HG02763 (cell line): ENCODE results near the gene PRSS57.
"Not testable (repeated sequence)": the region's sequence is repeated elsewhere in the genome, so short reads cannot be mapped to it uniquely, and the experiment has no call there.

Experiments
- ATAC-seq: cut with Tn5 transposase; IDR thresholded peaks from one replicate; pipeline ENCODE4 v1.9.1; 2021; ENCODE audit warnings: mild to moderate bottlenecking, moderate library complexity; ENCODE audit not compliant: unreplicated experiment

The PRSS57 gene

DNA sequence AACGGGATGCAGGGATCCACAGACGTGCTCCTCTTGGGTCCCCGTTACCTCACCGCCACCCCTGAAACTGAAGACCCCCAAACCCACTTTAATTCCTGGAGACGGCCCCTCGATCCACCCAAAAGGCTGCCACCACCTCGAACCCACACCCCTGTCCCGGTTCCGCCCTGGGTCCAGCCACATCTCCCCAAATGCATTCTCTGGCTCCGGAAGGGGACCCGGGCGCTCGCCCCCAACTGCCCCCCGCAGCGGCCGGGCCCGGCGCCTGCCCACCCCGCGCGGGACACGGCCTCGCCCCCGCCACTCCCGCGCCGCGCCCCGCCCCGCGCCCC is 19.3 kb downstream of the PRSS57 start:
- ATAC-seq: no peak

DNA sequence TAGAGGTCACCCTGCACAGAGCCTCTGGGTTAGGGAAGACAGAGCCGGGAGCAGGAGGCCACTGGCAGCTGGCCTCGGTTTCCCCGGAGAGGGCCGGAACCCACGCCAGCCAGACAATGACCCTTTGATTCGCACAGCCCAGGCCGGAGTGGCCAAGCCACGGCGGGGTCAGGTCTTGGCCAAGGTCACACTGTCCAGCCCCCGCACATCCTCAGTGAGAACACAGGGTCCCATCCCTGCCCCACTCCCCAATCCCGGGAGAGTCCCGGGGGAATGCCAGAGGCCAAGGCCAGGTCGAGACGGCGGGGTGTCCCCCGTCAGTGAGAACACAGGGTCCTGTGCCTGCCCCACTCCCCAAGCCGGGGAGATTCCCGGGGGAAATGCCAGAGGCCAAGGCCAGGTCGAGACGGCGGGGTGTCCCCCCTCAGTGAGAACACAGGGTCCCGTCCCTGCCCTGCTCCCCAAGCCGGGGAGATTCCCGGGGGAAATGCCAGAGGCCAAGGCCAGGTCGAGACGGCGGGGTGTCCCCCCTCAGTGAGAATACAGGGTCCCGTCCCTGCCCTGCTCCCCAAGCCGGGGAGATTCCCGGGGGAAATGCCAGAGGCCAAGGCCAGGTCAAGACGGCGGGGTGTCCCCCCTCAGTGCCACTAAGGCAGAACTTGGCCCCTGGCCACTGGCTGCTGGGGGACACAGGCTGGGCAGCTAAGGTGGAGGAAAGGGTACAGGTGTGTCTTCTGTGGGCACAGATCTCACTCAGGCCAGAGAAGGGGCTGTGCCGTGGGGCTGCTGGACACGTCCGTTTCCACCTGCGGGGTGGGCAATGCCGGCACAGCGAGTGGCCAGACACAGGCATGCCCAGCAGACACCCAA is 20.7 kb downstream of the PRSS57 start:
- no peak for ATAC-seq

- ATAC-seq: no peak
These were observed 24.6 kb downstream of the PRSS57 start for GRCh38 chr19:670609-671075.

DNA sequence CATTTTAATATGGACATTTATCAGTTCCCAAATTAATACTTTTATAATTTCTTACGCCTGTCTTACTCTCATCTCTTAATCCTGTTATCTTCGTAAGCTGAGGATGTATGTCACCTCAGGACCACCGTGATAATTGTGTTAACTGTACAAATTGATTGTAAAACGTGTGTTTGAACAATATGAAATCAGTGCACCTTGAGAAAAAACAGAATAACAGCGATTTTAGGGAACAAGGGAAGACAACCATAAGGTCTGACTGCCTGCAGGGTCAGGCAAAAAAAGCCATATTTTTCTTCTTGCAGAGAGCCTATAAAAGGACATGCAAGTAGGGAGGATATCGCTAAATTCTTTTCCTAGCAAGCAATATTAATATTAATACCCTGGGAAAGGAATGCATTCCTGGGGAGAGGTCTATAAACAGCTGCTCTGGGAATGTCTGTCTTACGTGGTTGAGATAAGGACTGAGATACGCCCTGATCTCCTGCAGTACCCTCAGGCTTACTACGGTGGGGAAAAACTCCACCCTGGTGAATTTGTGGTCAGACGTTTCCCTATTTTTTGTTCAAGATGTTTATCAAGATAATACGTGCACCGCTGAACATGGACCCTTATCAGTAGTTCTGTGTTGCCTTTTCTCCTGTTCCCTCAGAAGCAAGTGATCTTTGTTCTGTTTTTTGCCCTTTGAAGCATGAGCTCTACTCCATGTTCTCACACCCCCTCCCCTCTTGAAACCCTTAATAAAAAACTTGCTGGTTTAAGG is 26.4 kb downstream of the PRSS57 start:
- not testable (repeated sequence) for ATAC-seq

- ATAC-seq: not testable (repeated sequence)
These were observed 28.2 kb downstream of the PRSS57 start for GRCh38 chr19:666985-667573.

DNA sequence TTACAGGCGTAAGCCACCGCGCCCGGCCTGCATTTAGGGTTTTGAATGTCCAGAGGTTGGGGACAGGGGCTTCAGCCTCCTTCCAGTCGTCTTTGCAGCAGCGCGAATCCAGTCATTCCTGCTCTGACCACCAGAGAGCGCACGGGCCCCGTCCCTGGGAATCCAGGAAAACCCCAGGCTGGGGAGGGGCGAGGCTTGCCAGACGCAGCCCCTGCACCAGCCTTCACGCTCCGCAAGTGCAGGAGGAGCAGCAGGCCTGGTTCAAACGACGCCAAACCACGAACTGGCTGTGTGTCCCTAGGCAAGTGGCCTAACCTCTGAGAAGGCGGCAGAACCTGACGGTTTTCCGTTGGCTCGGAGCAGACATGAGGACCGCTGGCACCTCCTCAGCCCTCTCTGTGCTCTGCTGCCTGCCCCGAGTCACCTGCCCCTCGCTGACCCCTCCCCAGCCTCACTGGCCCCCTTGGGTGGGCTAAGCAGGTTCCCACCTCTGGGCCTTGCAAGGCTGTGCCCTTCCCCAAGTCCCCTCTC is 30.3 kb downstream of the PRSS57 start:
- no peak for ATAC-seq

GRCh38 chr19:663682-664117 is 31.6 kb downstream of the PRSS57 start:
- no peak for ATAC-seq

- ATAC-seq: peak; percentile 70
These were observed 32.1 kb downstream of the PRSS57 start, which contains the start of gene RNF126 for GRCh38 chr19:662962-663681. Gene RNF126, minus strand, starts transcription at chr19:663214. Its CDS starts 93 bp downstream, at chr19:663121.

GRCh38 chr19:662207-662961 is 32.9 kb downstream of the PRSS57 start:
- peak; percentile 6 for ATAC-seq

DNA sequence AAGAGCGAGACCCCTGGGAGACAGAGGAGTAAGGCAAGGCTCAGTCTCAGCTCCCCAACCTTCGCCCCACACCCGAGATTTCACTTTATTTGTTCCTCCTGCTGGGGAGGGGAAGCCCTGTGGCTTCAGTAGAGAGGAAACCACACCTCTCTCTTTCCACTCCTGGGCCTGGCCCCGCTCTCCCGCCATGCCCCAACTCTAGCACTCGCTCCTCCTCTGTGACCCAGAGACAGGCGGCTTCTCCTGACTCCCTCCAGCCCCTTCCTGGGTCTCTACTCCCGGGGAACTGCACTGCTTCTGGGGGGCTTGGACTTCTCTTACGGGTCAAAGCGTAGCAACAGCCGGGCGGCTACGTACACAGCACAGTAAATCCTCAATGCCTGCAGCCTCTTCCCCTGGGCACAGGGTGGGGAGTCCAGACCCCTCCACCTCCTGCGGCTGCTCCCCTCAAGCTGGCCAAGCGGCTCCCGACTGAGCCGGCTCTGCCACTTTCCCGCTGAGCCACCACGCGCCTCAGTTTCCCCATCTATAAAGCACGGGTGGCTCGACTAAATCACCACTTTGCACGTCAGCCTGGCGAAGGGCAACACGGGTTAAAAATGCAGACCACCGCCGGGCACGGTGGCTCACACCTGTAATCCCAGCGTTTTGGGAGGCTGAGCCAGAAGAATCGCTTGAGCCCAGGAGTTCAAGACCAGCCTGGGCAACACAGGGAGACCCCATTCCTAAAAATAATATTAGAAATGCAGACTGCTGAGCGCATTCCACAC is 33.6 kb downstream of the PRSS57 start:
- ATAC-seq: no peak

DNA sequence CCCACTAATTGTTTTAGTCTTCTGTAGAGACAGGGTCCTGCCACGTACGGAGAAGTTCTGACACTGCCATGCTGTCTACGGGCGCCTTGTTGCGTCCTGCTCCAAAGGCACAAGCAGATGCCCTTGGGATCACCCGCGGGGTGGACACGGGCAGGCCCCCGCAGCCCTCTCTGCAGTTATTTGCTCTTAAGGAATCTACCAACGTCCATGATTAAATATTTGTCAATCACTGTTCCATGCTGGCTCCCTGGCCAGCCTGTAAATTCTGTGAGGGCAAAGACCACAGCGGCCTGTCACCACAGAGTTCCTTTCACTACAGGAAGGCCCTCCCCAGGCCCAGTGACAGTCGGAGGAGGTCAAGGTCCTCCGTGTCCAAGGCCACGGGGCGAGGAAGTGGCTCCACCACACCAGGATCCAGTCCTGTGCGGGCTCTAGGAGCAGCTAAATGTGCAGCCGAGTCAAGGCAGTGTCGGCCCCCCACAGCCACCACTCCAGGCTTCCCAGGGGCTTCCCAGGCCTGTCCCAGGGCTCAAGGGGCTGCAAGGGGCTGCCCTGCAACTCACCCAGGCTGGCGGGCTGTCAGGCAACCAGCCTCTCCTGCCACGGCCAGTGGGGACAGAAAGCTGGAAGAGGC is 34.3 kb downstream of the PRSS57 start:
- no peak for ATAC-seq

GRCh38 chr19:658916-659839 is 36.1 kb downstream of the PRSS57 start:
- ATAC-seq: no peak

GRCh38 chr19:658059-658839 is 37.0 kb downstream of the PRSS57 start:
- ATAC-seq: no peak

GRCh38 chr19:657611-658010 is 37.6 kb downstream of the PRSS57 start:
- no peak for ATAC-seq

GRCh38 chr19:656751-657559 is 38.3 kb downstream of the PRSS57 start:
- ATAC-seq: no peak

DNA sequence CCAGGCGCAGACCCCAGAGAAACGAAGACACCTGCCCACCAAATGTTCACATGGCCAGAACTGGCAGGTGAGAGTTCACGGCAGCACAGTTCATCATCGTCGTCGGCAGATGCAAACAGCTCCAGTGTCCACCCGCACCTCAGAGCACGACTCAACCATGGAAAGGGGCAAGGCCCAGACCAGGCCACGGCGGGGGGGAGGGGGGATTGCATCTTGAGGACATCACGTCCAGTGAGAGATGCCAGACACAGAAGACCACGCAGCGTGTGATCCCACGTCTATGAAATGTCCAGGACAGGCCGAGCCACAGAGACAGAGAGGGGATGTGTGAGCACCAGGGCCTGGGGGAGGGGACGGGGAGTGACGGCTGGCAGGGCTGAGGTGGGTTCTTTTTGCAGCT is 39.6 kb downstream of the PRSS57 start:
- no peak for ATAC-seq
